Mucosa of stomach (tissue), 1 donor: ENCODE data around the gene DEUP1.
"Not testable (repeated sequence)": the region's sequence is repeated elsewhere in the genome, so short reads cannot be mapped to it uniquely, and the experiment has no call there.

ENCODE experiments used
- H3K27me3 ChIP-seq: one replicate; pipeline ENCODE4 v1.7.0; 2013; ENCODE audit warnings: mild to moderate bottlenecking, low read length; ENCODE audit not compliant: control insufficient read depth, insufficient read depth
- H3K36me3 ChIP-seq: one replicate; pipeline ENCODE4 v1.7.0; 2013; ENCODE audit warnings: low read length; ENCODE audit not compliant: control insufficient read depth, insufficient read depth
- H3K4me1 ChIP-seq: one replicate; pipeline ENCODE4 v1.7.0; 2013; ENCODE audit warnings: mild to moderate bottlenecking, low read length; ENCODE audit not compliant: control insufficient read depth, insufficient read depth
- H3K4me3 ChIP-seq: one replicate; pipeline ENCODE4 v1.7.0; 2013; ENCODE audit warnings: low read length
- H3K9ac ChIP-seq: one replicate; pipeline ENCODE4 v1.7.0; 2013; ENCODE audit warnings: mild to moderate bottlenecking, low read length, moderate library complexity
- H3K9me3 ChIP-seq: one replicate; pipeline ENCODE4 v1.7.0; 2013; ENCODE audit warnings: mild to moderate bottlenecking, low read length, moderate library complexity; ENCODE audit not compliant: control insufficient read depth
- donor health status: Pancreatic carcinoma.

Gene DEUP1

GRCh38 chr11:93458286-93458685, 127.7 kb downstream of the DEUP1 start:
- no peak overlapping the region for H3K4me3 ChIP-seq
- no peaks in the 10 kb centered on the region for H3K9me3 ChIP-seq
- H3K9ac ChIP-seq, result no peak overlapping the region
- H3K27me3 ChIP-seq, result no peaks in the 10 kb centered on the region
- H3K36me3 ChIP-seq, result no peaks in the 10 kb centered on the region
- H3K4me1 ChIP-seq, result no peaks in the 10 kb centered on the region

GRCh38 chr11:93463666-93464065, 133.1 kb downstream of the DEUP1 start:
- H3K9me3 ChIP-seq, H3K9ac ChIP-seq: not testable (repeated sequence)

GRCh38 chr11:93464927-93465540, 134.5 kb downstream of the DEUP1 start:
- Histone ChIP-seq H3K27me3 (no peaks in the 10 kb centered on the region), H3K9me3 (no peaks in the 10 kb centered on the region), H3K4me1 (no peaks in the 10 kb centered on the region), H3K36me3 (no peaks in the 10 kb centered on the region), H3K9ac (no peak overlapping the region), H3K4me3 (no peak overlapping the region)

More at GRCh38 chr11:93463666-93464065, 133.1 kb downstream of the DEUP1 start:
- not testable (repeated sequence) for H3K36me3 ChIP-seq, H3K4me1 ChIP-seq, H3K27me3 ChIP-seq, H3K4me3 ChIP-seq

- Histone ChIP-seq H3K4me1 (no peaks in the 10 kb centered on the region), H3K36me3 (no peaks in the 10 kb centered on the region), H3K4me3 (no peak overlapping the region), H3K9ac (no peak overlapping the region), H3K27me3 (no peaks in the 10 kb centered on the region), H3K9me3 (no peaks in the 10 kb centered on the region)
These were observed 136.5 kb downstream of the DEUP1 start for GRCh38 chr11:93467054-93467453.

- Histone ChIP-seq H3K9me3 (no peaks in the 10 kb centered on the region), H3K4me3 (no peak overlapping the region), H3K36me3 (no peaks in the 10 kb centered on the region), H3K4me1 (no peaks in the 10 kb centered on the region), H3K9ac (no peak overlapping the region), H3K27me3 (no peaks in the 10 kb centered on the region)
These were observed 137.7 kb downstream of the DEUP1 start for GRCh38 chr11:93468290-93468689.

- Histone ChIP-seq H3K4me1 (peaks cover 7% of the 10 kb centered on the region), H3K9me3 (no peaks in the 10 kb centered on the region), H3K9ac (no peak overlapping the region), H3K4me3 (no peak overlapping the region), H3K27me3 (no peaks in the 10 kb centered on the region), H3K36me3 (no peaks in the 10 kb centered on the region)
These were observed 143.6 kb downstream of the DEUP1 start for GRCh38 chr11:93474123-93474522.

- H3K9me3 ChIP-seq, result no peaks in the 10 kb centered on the region
- no peaks in the 10 kb centered on the region for H3K36me3 ChIP-seq
- no peaks in the 10 kb centered on the region for H3K27me3 ChIP-seq
- no peak overlapping the region for H3K4me3 ChIP-seq
- H3K4me1 ChIP-seq, result peaks cover 12% of the 10 kb centered on the region
- H3K9ac ChIP-seq, result no peak overlapping the region
These were observed 146.3 kb downstream of the DEUP1 start for GRCh38 chr11:93476796-93477195.

GRCh38 chr11:93477684-93478234, 147.2 kb downstream of the DEUP1 start:
- no peaks in the 10 kb centered on the region for H3K9me3 ChIP-seq
- H3K4me1 ChIP-seq, result peaks cover 15% of the 10 kb centered on the region
- no peaks in the 10 kb centered on the region for H3K27me3 ChIP-seq
- H3K9ac ChIP-seq, result no peak overlapping the region
- no peak overlapping the region for H3K4me3 ChIP-seq
- no peaks in the 10 kb centered on the region for H3K36me3 ChIP-seq

- no peak overlapping the region for H3K9ac ChIP-seq
- no peaks in the 10 kb centered on the region for H3K36me3 ChIP-seq
- no peaks in the 10 kb centered on the region for H3K27me3 ChIP-seq
- peaks cover 15% of the 10 kb centered on the region for H3K4me1 ChIP-seq
- no peak overlapping the region for H3K4me3 ChIP-seq
- H3K9me3 ChIP-seq, result no peaks in the 10 kb centered on the region
These were observed 148.3 kb downstream of the DEUP1 start for GRCh38 chr11:93478841-93479240.

GRCh38 chr11:93480256-93480655, 149.7 kb downstream of the DEUP1 start:
- Histone ChIP-seq H3K27me3 (no peaks in the 10 kb centered on the region), H3K9me3 (no peaks in the 10 kb centered on the region), H3K9ac (no peak overlapping the region), H3K36me3 (no peaks in the 10 kb centered on the region), H3K4me1 (peaks cover 15% of the 10 kb centered on the region), H3K4me3 (no peak overlapping the region)

GRCh38 chr11:93480756-93481155, 150.2 kb downstream of the DEUP1 start:
- H3K4me1 ChIP-seq, result peaks cover 15% of the 10 kb centered on the region
- H3K36me3 ChIP-seq, result no peaks in the 10 kb centered on the region
- H3K9ac ChIP-seq, result no peak overlapping the region
- H3K9me3 ChIP-seq, result no peaks in the 10 kb centered on the region
- no peak overlapping the region for H3K4me3 ChIP-seq
- no peaks in the 10 kb centered on the region for H3K27me3 ChIP-seq

GRCh38 chr11:93481279-93481678, 150.7 kb downstream of the DEUP1 start:
- no peak overlapping the region for H3K4me3 ChIP-seq
- peaks cover 4% of the 10 kb centered on the region for H3K36me3 ChIP-seq
- no peaks in the 10 kb centered on the region for H3K9me3 ChIP-seq
- H3K9ac ChIP-seq, result no peak overlapping the region
- no peaks in the 10 kb centered on the region for H3K27me3 ChIP-seq
- peaks cover 15% of the 10 kb centered on the region for H3K4me1 ChIP-seq

- Histone ChIP-seq H3K9ac (no peak overlapping the region), H3K4me1 (peaks cover 12% of the 10 kb centered on the region), H3K9me3 (no peaks in the 10 kb centered on the region), H3K4me3 (no peak overlapping the region), H3K27me3 (no peaks in the 10 kb centered on the region), H3K36me3 (peaks cover 4% of the 10 kb centered on the region)
These were observed 151.2 kb downstream of the DEUP1 start for GRCh38 chr11:93481696-93482095.
